NCI-H748 treated with DMSO at 0.1 percent for 48 hours (cell line): ENCODE results near the gene LAYN.

ENCODE experiments used
- DNase-seq: peaks from one replicate; lab custom pipeline; 2025; lab: John Stamatoyannopoulos, UW

The LAYN gene

DNA sequence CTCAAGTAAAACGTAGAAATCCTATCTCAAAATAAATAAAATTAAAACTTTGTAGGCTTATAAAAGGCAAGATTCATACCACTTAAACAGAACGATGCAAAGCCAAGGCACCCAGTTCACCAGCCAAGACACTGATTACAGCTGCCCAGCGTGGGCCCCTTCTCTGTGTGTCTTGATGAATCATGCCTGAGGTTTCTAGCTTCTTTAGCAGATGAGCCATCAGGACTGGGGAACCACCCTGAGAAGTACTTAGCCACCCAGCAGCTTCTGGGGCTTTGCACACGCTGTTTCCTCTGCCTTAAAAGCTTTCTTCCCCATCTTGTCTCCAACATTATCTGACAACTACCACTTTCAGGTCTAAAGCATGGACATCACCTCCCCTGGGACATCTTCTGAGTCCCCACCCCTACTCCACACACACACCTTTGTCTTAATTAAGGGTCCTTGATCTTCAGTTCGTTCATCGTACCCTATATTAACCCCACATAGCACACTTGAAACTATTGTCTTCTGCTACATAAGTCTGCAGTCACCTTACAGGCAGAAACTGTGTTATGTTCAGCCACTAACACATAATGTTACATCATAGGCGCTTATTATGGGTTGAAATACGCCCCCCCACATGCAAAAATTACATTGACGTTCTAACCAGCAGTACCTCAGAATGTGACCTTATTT, 8.7 kb upstream of the LAYN start:
- DNase-seq, result no peak

DNA sequence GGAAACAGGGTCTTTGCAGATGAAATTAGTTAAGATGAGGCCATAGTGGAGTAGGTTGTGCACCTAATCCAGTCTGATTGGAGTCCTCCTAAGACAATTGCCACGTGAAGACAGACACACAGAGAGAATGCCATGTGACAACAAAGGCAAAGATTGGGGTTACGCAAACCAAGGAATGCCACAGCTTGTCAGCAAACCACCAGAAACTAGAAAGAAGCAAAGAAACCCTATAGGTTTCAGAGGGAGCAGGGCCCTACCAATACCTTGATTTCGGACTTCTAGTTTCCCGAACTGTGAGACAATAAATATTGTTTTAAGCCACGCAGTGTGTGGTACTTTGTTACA, 8.2 kb upstream of the LAYN start:
- no peak for DNase-seq

DNA sequence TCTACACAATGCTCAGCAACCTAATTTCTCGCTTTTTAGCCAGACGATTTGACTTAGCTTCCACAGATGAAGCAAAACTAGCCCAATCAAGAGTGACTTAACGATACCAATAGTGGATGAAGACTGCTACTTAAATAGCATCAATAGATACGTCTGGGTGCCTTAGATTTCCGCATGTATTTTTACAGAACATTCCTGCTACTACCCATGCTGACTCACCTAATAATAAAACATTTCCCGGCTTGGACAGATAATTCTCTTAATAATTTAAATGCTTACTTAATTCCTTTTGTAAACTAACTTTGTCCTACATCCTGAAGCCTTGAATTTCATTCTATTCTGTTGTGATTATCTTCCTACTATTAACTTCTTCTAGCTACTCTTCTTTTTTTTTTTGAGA, 5.2 kb upstream of the LAYN start:
- no peak for DNase-seq

DNA sequence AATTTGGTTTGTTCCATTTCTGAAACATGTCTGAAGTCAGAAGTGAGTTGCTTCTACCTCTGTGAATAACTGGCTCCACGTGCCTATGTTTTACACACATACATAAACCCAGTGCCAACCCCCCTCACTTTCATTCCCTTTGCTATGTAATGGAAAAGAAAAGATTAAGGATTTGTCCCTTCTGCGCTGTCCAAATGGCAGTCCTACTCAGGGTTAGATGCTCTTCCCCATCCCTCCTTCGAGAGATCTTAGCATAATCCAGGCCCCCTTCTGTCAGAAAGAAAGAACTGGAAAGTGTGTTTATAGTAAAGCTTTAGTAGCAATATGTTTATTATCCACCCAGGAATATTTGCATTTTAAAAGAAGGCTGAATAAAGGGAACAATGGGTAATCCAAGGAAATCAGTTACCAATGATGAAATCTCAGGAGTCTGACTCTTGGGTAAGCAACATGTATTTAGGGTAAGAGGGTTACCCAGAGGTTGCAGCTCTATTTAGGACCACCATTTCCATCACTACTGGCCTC, 3.1 kb upstream of the LAYN start:
- DNase-seq, result no peak

- no peak for DNase-seq
Observed at GRCh38 chr11:111538407-111539114, 2.0 kb upstream of the LAYN start.

GRCh38 chr11:111539426-111540113, 950 bp upstream of the LAYN start:
- no peak for DNase-seq

DNA sequence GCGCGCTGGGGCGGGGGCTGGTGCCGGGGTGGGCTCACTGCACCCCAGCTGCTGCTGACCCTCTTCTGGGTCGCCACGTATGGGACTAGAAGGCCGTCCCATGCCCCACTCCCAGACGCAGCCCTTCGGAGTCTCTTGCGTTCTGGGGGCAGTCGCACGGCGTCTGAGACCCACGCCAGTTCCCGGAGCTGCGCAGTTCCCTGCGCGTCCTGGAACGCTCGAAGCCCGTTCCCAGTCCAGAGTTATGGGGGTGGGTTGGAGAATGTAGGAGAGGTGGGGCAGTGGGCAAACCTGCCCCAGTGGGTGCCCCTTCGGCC, 375 bp downstream of the LAYN start:
- DNase-seq, result no peak

GRCh38 chr11:111541254-111542061, 938 bp downstream of the LAYN start:
- no peak for DNase-seq

DNA sequence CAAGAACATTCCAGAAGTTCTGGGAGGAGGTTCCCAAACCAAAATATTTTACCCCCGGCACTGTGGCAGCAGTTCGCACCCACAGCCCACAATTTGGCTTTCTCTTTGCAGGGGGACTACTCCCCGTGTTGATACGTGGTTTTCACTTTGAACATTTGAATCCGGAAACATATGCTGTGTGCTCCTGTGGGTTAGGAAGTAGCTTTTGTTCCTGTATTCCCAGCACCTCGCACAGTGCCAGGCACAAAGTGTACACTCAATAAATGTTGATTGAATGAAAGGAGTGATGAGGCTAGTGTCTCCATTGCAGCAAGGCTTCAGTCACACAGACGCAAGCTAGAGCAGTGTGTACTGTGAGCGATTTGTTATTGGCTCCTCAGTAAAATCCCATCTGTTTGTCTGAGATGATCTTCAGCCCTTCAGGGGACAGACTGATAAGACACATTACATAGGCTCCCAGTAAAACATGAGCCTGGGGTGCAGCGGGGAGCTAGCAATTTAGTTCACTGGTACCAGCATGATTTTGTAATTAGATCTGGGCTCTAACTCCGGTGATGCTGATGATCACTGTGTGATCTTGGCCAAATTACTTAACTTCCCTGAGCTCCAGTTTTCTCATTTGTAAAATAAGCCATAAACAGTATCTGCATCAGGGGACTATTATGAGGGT, 2.2 kb downstream of the LAYN start:
- DNase-seq, result no peak

DNA sequence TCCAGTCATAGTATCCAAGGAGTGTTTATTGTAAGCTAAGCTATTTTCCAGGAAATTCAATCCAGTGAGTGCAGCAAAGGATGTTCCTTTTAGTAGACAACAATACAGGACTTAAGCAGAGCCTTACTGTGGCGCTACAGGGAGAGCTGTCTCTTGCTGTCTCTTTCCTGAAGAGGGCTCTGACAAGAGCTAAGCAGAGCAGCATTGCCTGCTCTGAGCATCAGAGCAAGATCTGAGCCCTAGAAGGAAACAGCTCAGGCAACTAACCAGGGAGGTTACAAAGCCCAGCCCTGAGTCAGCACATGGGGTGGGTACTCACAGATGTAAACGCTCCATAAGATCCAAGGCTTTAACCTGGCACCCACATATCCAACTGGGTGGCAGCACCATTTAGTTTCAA, 8.0 kb downstream of the LAYN start:
- DNase-seq, result no peak

DNA sequence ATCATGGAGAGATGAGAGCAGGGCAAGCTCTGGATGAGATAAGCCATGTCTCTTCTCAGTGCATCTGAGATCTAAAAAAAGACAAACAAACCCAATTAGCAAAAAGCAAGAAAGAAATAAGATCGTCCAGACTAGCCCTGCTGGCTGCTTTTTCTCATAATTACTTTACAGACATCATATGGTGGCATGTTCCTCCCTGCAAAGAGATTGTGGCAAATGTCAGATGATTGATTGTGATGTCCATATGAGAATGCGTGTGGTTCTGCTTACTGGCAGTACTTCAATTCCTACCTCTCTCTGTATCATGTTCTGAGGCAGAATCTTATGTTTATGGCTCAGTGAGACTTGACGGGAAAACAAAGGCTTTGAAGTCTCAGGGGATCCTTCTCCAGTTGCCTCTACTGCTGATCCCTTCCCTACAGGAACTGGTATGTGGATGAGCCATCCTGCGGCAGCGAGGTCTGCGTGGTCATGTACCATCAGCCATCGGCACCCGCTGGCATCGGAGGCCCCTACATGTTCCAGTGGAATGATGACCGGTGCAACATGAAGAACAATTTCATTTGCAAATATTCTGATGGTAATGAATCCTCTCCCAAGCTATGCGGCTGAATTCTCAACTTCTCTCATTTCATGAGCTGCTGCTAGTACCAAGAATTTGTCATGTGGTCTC, 8.8 kb downstream of the LAYN start:
- no peak for DNase-seq

GRCh38 chr11:111549869-111550203, 9.3 kb downstream of the LAYN start:
- no peak for DNase-seq

DNA sequence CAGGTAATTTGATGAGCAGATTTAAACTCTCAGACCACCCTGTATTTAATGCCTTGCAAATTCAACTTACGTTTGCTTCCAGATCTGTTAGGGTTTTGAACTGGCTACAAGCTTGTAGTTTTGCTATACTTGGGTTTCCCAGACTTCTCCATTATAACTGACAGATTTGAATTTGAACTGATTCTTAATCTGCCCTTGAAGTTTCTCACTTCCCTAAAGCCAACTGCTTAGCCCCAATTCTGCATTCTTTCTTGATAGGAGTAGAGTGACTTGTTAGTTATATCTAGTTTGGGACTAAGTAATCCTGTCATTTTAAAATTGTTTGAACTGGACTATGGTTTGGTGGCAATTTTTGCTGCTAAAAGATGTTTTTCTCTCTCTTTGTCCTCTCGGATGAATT, 9.7 kb downstream of the LAYN start:
- no peak for DNase-seq

DNA sequence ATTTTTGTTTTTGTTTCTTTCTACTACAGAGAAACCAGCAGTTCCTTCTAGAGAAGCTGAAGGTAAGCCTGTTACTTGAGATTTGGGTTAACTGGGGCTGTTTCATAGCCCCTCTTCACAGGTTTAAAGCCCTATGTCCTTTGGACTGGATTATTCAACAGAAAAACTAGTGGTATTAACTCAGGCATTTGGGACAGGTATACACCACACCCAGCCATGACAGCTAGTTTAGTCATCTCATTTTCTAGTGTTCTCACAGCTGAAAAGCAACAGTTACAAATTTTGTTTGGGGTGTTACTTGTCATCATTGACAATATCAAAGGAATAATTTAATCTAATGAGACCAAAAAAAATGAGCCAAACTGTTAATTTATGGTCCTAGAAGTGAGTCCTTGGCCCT, 14.0 kb downstream of the LAYN start:
- no peak for DNase-seq

- no peak for DNase-seq
Observed at GRCh38 chr11:111555255-111555654, 14.7 kb downstream of the LAYN start.

- no peak for DNase-seq
Observed at GRCh38 chr11:111557425-111558111, 17.0 kb downstream of the LAYN start.

- DNase-seq, result no peak
Observed at GRCh38 chr11:111559800-111560464, 19.4 kb downstream of the LAYN start.

DNA sequence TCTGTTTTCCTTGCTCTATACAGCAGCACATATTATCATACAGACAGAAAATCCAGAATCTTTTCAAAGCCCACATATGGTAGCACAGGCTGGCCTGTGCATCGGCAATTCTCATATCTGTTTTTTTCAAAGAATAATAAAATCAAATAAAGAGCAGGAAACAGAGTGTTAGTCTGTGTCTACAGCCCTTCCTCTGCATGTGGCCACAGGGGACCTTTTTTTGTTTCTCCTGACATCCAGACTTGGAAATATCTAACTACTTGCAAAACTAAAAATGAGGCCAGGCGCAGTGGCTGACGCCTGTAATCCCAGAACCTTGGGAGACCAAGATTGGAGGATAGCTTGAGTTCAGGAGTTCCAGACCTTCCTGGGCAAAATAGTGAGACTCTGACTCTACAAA, 20.3 kb downstream of the LAYN start:
- no peak for DNase-seq

DNA sequence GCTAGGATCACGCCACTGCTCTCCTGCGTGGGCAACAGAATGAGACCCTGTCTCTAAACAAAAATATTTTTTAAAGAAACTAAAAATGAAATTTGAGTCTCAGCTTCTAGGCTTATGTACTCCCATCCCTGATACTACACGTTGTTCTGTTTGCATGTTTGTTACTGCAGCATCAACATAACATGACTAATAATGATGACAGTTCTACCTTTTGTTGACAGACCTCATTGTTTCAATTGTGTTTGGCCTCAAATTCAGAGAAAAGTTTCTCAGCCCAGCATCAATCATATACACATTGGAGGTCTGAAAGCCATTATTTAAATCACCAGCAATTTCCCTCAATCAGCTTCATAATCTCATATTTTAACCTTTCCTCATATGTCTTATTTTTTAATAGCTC, 20.8 kb downstream of the LAYN start:
- no peak for DNase-seq

DNA sequence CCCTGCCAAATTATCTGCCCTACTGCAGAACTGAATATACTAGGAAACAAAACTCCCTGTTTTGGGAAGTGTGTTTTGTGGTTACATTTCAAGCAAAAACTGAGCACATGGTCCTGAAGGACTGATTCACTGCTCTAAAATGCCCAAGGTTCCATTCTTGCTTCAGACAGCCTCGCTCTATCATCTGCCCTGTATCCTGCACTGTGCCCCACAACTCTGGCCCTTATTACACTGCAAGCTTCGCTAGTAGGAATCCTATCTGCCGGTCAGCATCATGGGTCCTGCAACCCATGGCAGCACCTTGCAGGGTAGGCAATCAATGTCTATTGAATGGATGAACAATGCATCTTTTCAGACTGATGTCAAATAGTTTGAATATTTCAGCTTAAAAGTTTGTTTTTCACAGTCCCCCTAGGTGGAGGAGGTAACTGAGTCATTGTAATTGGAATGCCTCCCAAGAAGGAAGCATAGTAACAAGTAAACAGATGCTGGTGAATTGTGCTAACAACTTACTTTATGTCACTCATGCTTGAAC, 21.3 kb downstream of the LAYN start:
- no peak for DNase-seq
